H9 (cell line): Measurements from ENCODE around the gene CPHXL2. TPM values are rescaled to one million over a fixed set of nuclear protein-coding genes. Genes with fewer than 3 reads are reported as not detected.

Source experiments
- DNase-seq: peaks from one replicate; pipeline ENCODE4 v3.0.0-alpha.2; 2017
- H2AFZ ChIP-seq: one replicate; pipeline ENCODE4 v1.6.1; 2013; ENCODE audit warnings: mild to moderate bottlenecking, low read length, control low read depth, moderate library complexity
- H2AK5ac ChIP-seq: 2 replicates; pipeline ENCODE4 v1.6.1; 2013; ENCODE audit warnings: low read length, control low read depth, mixed read lengths; ENCODE audit not compliant: insufficient read length
- H2BK120ac ChIP-seq: one replicate; pipeline ENCODE4 v1.6.1; 2013; ENCODE audit warnings: low read depth, mild to moderate bottlenecking, low read length, control low read depth, inconsistent platforms; ENCODE audit not compliant: poor library complexity, severe bottlenecking
- H2BK12ac ChIP-seq: 2 replicates; pipeline ENCODE4 v1.6.1; 2013; ENCODE audit warnings: low read length, control low read depth, mixed read lengths, low read depth; ENCODE audit not compliant: insufficient read length
- H2BK15ac ChIP-seq: 2 replicates; pipeline ENCODE4 v1.6.1; 2013; ENCODE audit warnings: low read depth, low read length, control low read depth
- H2BK20ac ChIP-seq: one replicate; pipeline ENCODE4 v1.6.1; 2013; ENCODE audit warnings: low read depth, mild to moderate bottlenecking, low read length, control low read depth, inconsistent platforms; ENCODE audit not compliant: poor library complexity, severe bottlenecking
- H2BK5ac ChIP-seq: 2 replicates; pipeline ENCODE4 v1.6.1; 2013; ENCODE audit warnings: low read length, control low read depth, mixed read lengths; ENCODE audit not compliant: insufficient read length
- H3K14ac ChIP-seq: 2 replicates; pipeline ENCODE4 v1.6.1; 2013; ENCODE audit warnings: low read length, control low read depth; ENCODE audit not compliant: insufficient read depth
- H3K18ac ChIP-seq: 2 replicates; pipeline ENCODE4 v1.6.1; 2013; ENCODE audit warnings: low read depth, mild to moderate bottlenecking, mixed read lengths, low read length, control low read depth; ENCODE audit not compliant: insufficient read length
- H3K23ac ChIP-seq: 2 replicates; pipeline ENCODE4 v1.6.1; 2013; ENCODE audit warnings: low read length, control low read depth, mixed read lengths, low read depth; ENCODE audit not compliant: insufficient read length
- H3K23me2 ChIP-seq: 2 replicates; pipeline ENCODE4 v1.6.1; 2013; ENCODE audit warnings: low read depth, mild to moderate bottlenecking, mixed read lengths, low read length, control low read depth; ENCODE audit not compliant: insufficient read length, poor library complexity, severe bottlenecking
- H3K27ac ChIP-seq: 2 replicates; pipeline ENCODE4 v1.5.1; 2013; ENCODE audit warnings: low read length, control low read depth, mixed read lengths, low read depth; ENCODE audit not compliant: insufficient read length
- H3K27me3 ChIP-seq: 2 replicates; pipeline ENCODE4 v1.6.1; 2013; ENCODE audit warnings: low read length, control low read depth, inconsistent platforms; ENCODE audit not compliant: insufficient read depth
- H3K4ac ChIP-seq: 2 replicates; pipeline ENCODE4 v1.6.1; 2013; ENCODE audit warnings: low read depth, mild to moderate bottlenecking, control low read depth, inconsistent platforms, low read length, moderate library complexity
- H3K4me1 ChIP-seq: 2 replicates; pipeline ENCODE4 v1.6.1; 2013; ENCODE audit warnings: low read length, control low read depth, inconsistent platforms; ENCODE audit not compliant: insufficient read depth
- H3K4me2 ChIP-seq: 2 replicates; pipeline ENCODE4 v1.6.1; 2013; ENCODE audit warnings: low read length, control low read depth, mixed read lengths; ENCODE audit not compliant: insufficient read length, insufficient read depth
- H3K56ac ChIP-seq: 2 replicates; pipeline ENCODE4 v1.6.1; 2013; ENCODE audit warnings: low read depth, mild to moderate bottlenecking, mixed read lengths, low read length, control low read depth; ENCODE audit not compliant: insufficient read length
- H3K79me1 ChIP-seq: 2 replicates; pipeline ENCODE4 v1.6.1; 2013; ENCODE audit warnings: low read depth, mild to moderate bottlenecking, moderate library complexity, low read length, control low read depth, inconsistent platforms; ENCODE audit not compliant: insufficient read depth, poor library complexity, severe bottlenecking
- H3K79me2 ChIP-seq: 2 replicates; pipeline ENCODE4 v1.6.1; 2013; ENCODE audit warnings: low read length, control low read depth, inconsistent platforms; ENCODE audit not compliant: insufficient read depth
- H3K9ac ChIP-seq: 2 replicates; pipeline ENCODE4 v1.6.1; 2013; ENCODE audit warnings: low read length, control low read depth, mixed read lengths; ENCODE audit not compliant: insufficient read length; ENCODE audit errors: extremely low read depth
- H3K9me3 ChIP-seq: one replicate; pipeline ENCODE4 v1.6.1; 2013; ENCODE audit warnings: low read depth, low read length, inconsistent platforms; ENCODE audit not compliant: control insufficient read depth
- H3T11ph ChIP-seq: one replicate; pipeline ENCODE4 v1.6.1; 2013; ENCODE audit warnings: mild to moderate bottlenecking, low read length, control low read depth, inconsistent platforms
- H4K20me1 ChIP-seq: one replicate; pipeline ENCODE4 v1.6.1; 2013; ENCODE audit not compliant: control insufficient read depth, insufficient read length, insufficient read depth
- H4K5ac ChIP-seq: 2 replicates; pipeline ENCODE4 v1.6.1; 2013; ENCODE audit warnings: low read depth, mild to moderate bottlenecking, mixed read lengths, low read length, control low read depth; ENCODE audit not compliant: insufficient read length
- H4K8ac ChIP-seq: replicated peaks from 2 replicates; pipeline ENCODE4 v1.6.1; 2013; ENCODE audit warnings: low read length, control low read depth, mixed read lengths, low read depth; ENCODE audit not compliant: insufficient read length
- H4K91ac ChIP-seq: 2 replicates; pipeline ENCODE4 v1.6.1; 2013; ENCODE audit warnings: low read depth, mild to moderate bottlenecking, moderate library complexity, mixed read lengths, low read length, control low read depth; ENCODE audit not compliant: insufficient read length
- H3K27ac Mint-ChIP-seq, 3 experiments: 2 replicates in 2 of 3; 3 replicates in 1 of 3; pipeline ENCODE4 v1.8.0; 2020 to 2021; ENCODE audit warnings: mixed read lengths in 3 of 3, mild to moderate bottlenecking in 1 of 3, moderate library complexity in 1 of 3
- H3K27me3 Mint-ChIP-seq: 2 replicates; pipeline ENCODE4 v1.8.0; 2021; ENCODE audit warnings: low read depth, mild to moderate bottlenecking, moderate library complexity, mixed read lengths
- H3K36me3 Mint-ChIP-seq, 3 experiments: 2 replicates in 2 of 3; 3 replicates in 1 of 3; pipeline ENCODE4 v1.8.0; 2020 to 2021; ENCODE audit warnings: low read depth in 3 of 3, mixed read lengths in 3 of 3; ENCODE audit not compliant: insufficient read depth in 1 of 3
- H3K4me1 Mint-ChIP-seq, 2 experiments: 2 replicates each; pipeline ENCODE4 v1.8.0; 2020; ENCODE audit warnings: mixed read lengths in 2 of 2
- H3K4me3 Mint-ChIP-seq, 2 experiments: 2 replicates in 1 of 2; 3 replicates in 1 of 2; pipeline ENCODE4 v1.8.0; 2020 to 2021; ENCODE audit warnings: mild to moderate bottlenecking in 2 of 2, mixed read lengths in 2 of 2, moderate library complexity in 1 of 2
- H3K9me3 Mint-ChIP-seq, 2 experiments: 2 replicates in 1 of 2; 3 replicates in 1 of 2; pipeline ENCODE4 v1.8.0; 2020; ENCODE audit warnings: mild to moderate bottlenecking in 2 of 2, mixed read lengths in 2 of 2, moderate library complexity in 1 of 2
- WGBS: extraction: QIAGEN DNeasy Blood & Tissue Kit; methylation state at CpG from one replicate; pipeline ENCODE4 v1.1.7; 2013; ENCODE audit warnings: missing lambda C conversion rate, low lambda C conversion rate, mixed read lengths; ENCODE audit not compliant: insufficient read length; ENCODE audit errors: extremely low coverage; 5-methylcytosine and 5-hydroxymethylcytosine counted together
- total RNA-seq: library from RNA; stranded (reverse); gene quantifications from 2 replicates; pipeline ENCODE4 v1.2.1, GENCODE V29; 2021
- TF ChIP-seq, protein P1 (sequence below): fragments of 200-600 bp; sonication (generic); conservative IDR thresholded peaks from 3 replicates; pipeline ENCODE4 v1.8.0; 2021; ENCODE audit warnings: antibody characterized with exemption, mild to moderate bottlenecking

Gene CPHXL2
- total RNA-seq, 1 experiment from 2014 or later = not detected

GRCh38 chr16:75617121-75617520 is 59.7 kb downstream of the CPHXL2 start:
- Histone ChIP-seq H3K27me3 (no peaks in the 10 kb centered on the region), H2BK15ac (no peak overlapping the region), H3T11ph (no peak overlapping the region), H3K56ac (no peak overlapping the region), H2BK12ac (no peak overlapping the region), H3K14ac (no peak overlapping the region), H3K79me2 (no peaks in the 10 kb centered on the region), H4K5ac (no peak overlapping the region), H3K79me1 (no peaks in the 10 kb centered on the region), H4K8ac (no peak overlapping the region), H2BK20ac (no peak overlapping the region), H3K18ac (no peak overlapping the region), H3K4ac (no peak overlapping the region), H3K27ac (no peak overlapping the region), H3K9me3 (no peaks in the 10 kb centered on the region), H2BK5ac (no peak overlapping the region), H3K23ac (no peak overlapping the region), H3K23me2 (peaks cover under 1% of the 10 kb centered on the region), H3K9ac (no peak overlapping the region), H2AK5ac (no peak overlapping the region), H2AFZ (no peak overlapping the region), H3K4me2 (no peak overlapping the region), H4K20me1 (no peaks in the 10 kb centered on the region), H3K4me1 (no peaks in the 10 kb centered on the region), H2BK120ac (no peak overlapping the region), H4K91ac (no peak overlapping the region)
- Mint-ChIP-seq H3K4me3 (no peak overlapping the region), H3K27ac (no peak overlapping the region), H3K36me3 (peaks cover 36 to 72% (median 71%) of the 10 kb centered on the region in 3 experiments; a peak in 6 of 7 replicates), H3K9me3 (no peaks in the 10 kb centered on the region), H3K27me3 (no peaks in the 10 kb centered on the region), H3K4me1 (peaks cover 13 to 14% of the 10 kb centered on the region in 2 experiments)
- DNase-seq = no peak
- WGBS = no CpG with 5 or more reads among the region's 3 CpGs
- TF ChIP-seq, protein P1, sequence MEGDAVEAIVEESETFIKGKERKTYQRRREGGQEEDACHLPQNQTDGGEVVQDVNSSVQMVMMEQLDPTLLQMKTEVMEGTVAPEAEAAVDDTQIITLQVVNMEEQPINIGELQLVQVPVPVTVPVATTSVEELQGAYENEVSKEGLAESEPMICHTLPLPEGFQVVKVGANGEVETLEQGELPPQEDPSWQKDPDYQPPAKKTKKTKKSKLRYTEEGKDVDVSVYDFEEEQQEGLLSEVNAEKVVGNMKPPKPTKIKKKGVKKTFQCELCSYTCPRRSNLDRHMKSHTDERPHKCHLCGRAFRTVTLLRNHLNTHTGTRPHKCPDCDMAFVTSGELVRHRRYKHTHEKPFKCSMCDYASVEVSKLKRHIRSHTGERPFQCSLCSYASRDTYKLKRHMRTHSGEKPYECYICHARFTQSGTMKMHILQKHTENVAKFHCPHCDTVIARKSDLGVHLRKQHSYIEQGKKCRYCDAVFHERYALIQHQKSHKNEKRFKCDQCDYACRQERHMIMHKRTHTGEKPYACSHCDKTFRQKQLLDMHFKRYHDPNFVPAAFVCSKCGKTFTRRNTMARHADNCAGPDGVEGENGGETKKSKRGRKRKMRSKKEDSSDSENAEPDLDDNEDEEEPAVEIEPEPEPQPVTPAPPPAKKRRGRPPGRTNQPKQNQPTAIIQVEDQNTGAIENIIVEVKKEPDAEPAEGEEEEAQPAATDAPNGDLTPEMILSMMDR = no peak
